GM21825 (cell line): ENCODE results near the gene OBP2A.

ENCODE experiments used
- ATAC-seq: cut with Tn5 transposase; IDR thresholded peaks from one replicate; pipeline ENCODE4 v1.9.1; 2021; ENCODE audit warnings: mild to moderate bottlenecking, moderate library complexity; ENCODE audit not compliant: unreplicated experiment

The OBP2A gene

DNA sequence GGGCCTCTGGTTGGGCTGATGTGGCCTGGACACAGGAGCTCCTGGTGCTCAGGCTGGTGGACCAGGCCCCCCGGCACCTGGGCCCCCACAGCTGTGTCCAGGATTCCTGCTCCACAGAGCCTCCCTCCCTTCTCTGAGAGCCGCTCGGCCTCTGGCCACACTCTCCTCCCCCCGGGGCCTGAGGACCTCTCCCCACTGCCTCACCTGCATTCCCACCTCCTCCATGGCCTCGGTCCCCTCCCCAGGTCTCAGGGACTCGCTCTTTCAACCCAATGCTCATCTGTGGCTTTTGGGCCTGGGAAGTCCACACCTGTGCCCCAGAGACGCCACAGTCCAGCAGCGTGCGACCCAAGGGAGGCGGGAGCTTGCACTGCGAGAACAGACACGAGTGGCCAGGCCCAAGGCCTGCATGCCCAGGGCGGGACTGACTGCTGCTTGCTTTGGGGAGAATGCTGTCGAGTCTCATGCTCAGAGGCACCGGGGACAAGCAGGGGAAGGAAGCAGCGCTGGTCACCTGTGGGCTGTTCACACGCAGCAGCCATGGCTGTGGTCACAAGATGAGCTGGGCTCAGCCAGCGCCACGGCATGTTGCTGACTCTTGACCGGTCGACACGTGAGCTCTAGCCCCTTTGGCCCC lies 30.2 kb downstream of the OBP2A start:
- ATAC-seq = no peak

DNA sequence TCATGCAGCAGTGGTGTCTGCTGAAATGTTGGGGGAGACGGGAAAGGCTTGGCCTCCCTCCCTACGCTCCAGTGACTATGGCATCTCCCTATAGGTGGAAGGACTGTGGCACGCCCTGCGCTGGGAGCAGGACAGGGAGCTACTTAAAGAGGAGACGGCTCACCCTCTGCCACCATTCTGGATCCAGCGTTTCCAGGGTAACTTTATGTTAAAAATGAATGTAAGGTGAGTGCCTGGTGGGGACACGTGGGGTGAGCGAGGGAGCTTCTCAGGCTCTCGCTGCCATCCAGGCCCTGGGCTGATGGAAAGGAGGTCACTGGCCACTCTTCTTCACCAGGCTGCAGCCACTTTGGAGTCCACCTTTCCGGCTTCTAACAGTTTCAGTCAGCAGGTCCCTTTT lies 31.3 kb downstream of the OBP2A start:
- no peak for ATAC-seq

DNA sequence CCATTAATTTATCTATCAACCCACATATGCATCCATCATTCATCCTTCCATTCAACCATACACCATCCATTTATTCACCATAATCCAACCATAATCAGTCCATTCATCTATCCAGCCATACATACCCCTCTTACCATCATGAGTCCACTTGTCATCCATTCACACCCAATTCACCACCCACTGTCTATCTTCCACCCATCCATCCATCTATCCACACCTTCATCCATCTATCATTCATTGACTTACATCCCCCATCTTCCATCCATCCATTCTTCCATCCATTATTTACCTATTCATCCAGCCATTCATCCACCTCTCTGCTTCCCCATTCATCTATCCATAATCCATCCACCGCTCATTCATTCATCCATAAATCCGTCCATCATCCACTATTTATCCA lies 33.4 kb downstream of the OBP2A start:
- no peak for ATAC-seq

DNA sequence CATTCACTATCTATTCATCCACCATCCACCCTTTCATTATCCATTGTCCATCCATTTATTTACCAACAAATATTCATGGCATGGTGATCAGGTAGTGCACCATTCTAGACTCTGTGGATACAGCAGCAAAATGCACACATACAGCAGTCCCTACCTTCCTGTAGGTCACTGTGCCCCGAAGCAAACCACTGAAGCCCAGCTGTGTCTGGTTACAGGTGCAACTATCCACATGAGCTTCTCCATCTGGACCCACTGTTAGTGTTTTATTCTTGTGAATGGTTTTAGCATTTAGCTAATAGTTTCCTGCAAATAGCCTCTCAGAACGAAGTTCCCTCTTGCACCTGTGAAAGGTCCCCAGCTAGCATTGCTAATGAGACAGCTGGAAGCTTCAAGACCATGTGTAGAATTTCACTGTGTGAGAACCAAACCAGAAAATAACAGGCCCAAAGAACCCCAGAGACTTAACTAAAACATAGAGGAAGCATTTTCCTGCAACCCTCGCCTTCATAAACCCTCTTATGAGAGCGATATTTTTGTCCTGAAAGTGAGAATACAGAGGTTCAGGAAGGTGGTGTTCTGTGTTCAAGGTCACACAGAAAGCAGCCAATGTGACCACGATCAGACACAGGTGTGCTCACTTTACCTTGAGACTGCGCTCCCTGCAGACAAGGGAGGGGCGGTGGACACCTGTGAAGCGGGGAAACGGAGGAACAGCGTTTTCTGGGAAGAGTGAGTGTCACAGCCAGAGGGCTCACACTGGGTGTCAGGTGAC lies 34.1 kb downstream of the OBP2A start:
- ATAC-seq = no peak

DNA sequence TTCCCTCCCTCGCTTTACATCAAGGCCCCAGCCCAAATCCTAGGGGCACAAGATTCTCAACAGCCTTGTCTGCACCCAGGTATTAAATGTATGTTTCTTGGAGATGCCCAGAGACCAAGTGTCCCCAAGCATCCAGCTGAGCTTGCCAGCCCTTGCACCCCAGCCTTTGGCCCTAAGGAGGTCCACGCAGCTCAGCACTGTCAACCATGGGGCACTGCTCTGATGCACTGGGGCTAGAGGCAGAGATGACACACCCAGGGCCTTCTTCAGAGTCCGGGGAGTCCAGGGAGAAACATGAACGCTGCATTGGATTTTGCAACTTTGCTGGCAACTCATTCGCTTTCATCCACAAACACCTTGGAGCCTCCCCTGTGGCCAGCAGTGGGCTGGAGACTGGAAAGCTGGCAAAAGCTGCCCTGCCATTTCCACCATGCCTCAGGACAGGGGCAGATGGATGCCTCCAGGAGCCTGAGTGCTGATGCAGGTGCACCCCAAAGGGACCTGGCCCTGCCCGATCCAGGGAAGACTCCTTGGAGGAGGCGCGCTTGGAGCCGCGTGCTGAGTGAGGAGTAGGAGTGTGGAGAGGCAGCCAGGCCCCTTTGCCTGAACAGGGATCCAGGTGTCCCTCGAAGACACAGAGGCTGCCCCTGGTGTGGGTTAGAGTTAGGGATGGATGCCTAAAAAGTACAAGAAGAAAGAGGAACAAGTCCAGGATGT lies 34.9 kb downstream of the OBP2A start:
- no peak for ATAC-seq

DNA sequence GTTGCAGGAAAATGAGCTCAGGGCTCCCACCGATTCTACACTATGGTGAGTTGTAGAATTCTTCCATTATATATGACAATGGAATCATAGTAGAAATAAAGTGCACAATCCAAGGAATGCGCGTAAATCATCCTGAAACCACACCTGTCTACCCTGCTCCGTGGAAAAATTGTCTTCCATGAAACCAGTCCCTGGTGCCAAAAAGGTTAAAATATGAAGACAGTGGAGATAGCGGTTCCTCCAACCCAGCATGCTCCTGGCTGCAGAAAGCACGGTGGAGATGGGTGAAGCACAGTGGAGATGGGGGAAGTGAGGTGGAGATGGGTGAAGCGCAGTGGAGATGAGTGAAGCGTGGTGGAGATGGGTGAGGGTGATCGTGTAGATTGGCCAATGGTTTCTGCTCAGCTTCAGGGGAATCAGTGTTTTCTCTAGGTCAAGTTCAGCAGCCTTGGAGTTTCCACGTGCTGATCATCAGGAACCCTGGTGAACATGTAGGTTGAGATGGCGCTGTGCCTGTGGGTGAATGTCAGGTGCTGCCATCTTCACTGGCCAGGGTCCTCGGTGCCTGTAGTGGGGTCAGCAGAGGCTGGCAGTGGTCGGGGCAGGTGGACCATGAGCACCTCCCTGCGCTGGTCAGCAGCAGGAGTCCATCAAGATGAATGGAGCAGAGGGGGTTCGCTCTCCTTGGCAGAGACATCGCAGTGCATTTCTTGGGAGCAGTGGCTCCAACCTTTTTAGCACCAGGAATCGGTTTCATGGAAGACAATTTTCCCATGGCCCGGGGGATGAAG lies 35.9 kb downstream of the OBP2A start:
- ATAC-seq = no peak

DNA sequence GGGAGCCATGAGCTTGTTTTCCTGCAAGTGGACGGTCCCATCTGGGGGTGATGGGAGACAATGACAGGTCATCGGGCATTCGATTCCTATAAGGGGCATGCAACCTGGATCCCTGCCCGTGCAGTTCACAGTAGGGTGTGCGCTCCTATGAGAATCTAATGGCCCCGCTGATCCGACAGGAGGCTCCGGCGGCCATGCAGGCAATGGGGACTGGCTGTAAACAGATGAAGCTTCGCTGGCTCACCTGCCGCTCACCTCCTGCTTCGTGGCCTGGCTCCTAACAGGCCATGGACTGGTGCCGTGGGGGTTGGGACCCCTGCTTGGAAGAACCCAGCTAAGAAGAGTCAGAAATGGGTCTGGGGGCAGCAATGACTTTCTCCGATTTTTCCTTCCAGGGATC lies 36.6 kb downstream of the OBP2A start:
- no peak for ATAC-seq

DNA sequence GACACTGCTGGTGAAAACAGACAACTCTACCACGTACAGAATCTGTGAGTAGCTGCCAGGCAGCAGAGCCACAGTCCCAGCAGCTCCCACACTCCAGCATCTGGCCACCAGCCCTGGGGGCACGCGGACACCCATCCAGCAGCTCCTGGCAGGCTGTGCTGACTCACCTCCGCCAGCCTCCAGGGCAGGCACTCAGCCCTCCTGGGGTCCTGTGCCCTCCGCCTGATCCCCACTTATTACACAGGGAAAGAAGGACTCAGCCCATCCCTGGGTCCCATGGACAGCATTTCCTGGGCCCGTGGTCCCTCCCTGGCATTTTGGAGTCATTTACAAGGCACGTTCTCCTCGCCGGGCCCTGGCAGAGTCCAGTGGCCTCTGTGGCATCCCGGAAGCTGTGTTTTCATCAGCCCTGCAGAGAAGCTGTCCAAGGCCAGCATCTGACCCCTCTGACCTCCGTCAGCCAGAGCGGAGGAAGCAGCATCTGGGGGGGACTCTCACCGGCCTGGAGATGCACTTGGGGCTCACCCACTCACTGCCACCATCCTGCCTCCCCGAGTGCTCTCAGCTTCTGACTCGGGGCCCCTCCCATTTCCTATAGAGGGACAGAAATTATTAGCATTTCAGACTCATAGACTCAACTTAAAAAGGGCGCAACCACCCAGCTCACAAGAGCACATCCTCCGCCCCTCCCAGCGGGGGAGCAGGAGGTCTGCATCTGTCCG lies 37.2 kb downstream of the OBP2A start:
- no peak for ATAC-seq

DNA sequence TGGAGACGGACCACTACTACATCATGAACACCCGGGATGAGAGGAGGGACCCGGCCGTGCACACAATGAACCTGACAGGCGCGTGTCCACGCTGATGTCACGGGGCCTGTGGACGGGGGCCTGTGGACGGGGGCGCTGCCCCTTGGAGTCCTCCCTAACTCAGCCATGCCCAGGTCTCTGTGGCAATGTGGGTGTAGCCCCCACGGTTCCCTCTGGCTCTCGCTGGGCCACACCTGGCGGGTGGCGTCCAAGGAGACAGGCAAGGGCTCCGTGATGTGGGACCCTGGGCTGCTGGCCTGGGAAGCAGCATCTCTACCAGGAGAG lies 37.7 kb downstream of the OBP2A start:
- ATAC-seq = no peak

DNA sequence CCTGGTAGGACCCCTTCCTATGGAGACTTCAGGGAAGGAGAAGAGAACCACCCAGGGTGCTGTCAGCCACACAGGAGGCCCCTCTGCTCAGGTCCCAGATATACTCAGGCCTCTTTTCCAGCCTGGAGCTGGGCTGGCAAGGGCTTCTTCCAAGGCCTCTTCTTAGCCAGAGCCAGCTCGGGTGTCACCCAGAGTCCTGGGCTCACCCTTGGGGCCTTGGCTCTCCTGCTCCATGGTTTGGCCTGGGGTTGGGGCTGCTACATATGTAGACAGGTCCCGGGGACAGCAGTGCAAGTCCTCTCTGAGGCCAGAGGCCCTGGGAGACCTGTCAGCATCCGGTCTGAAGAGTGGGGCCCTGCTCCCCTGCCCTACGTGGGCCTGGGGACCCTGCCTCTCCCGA lies 38.4 kb downstream of the OBP2A start:
- no peak for ATAC-seq

DNA sequence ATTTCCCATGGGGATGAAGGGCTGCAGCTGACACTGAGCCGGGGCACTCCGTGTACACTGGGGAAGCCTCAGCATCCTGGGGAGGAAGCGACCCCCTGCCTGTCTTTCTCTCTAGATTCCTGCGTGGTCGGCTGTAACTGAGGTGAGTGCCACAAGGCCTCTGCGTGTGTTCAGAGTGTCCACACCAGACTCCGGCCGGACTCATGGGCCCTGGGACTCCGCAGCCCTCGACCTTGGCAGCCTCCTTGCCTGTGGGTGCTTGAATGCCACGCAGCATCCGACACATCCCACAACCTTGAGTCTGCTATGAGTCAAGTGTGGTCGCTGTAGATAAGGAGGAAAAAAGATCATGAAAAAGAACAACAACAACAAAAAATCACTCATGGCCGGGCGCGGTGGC lies 39.0 kb downstream of the OBP2A start:
- no peak for ATAC-seq

DNA sequence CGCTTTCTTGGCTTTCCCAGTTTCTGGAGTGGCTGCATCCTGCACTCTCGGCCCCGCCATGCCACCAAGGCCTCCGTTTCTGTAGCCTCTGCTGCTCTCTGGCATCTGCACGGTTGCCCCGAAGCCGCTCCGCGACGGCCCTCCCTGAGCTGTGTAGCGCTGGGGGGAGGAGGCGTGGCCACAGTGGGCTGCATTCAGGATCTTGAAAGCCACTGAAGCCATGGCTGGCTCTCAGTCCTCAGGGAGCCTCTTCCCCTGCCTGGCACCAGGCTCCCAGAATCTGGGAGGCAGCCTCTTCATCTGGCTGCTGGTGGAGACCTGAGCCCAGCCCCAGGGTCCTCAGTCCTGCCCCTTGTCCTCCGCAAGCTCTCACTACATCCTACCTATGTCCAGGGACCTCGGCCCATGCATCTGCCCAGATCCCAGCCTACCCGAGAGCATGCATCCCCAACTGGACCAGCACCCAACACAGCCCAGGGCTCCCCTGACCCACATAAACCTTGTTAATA lies 40.7 kb downstream of the OBP2A start:
- no peak for ATAC-seq

DNA sequence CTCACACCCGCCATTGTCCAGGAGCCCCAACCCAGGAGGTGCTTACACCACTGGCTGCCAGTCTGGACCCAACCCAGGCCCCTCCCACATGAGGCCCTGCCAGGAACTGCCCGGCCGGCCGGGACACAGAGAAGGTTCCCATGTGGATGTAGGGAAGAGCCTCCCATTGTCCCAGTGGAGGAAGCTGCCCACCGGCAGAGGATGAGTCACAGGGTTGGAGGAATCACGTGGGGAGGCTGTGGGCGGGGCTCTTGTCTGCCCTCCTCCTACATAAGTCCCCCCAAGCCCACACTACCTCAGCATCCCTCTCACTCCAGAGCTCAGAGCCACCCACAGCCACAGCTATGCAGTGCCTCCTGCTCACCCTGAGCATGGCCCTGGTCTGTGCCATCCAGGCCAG lies 41.7 kb downstream of the OBP2A start:
- ATAC-seq = no peak

DNA sequence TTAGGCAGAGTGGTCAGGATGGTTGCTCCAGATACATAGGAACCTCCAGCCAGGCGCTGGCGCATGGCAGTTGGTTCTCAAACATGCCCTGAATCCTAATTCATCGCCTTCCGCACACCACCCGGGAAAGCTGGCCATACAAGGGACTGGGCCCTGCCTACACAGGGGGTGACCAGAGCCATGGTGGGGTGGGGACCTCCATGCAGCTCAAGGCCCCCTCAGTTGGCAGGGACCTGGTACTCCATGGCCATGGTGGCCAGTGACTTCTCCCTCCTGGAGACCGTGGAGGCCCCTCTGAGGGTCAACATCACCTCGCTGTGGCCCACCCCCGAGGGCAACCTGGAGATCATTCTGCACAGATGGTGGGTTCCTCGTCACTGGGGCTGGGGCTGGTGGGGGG lies 42.4 kb downstream of the OBP2A start:
- no peak for ATAC-seq

DNA sequence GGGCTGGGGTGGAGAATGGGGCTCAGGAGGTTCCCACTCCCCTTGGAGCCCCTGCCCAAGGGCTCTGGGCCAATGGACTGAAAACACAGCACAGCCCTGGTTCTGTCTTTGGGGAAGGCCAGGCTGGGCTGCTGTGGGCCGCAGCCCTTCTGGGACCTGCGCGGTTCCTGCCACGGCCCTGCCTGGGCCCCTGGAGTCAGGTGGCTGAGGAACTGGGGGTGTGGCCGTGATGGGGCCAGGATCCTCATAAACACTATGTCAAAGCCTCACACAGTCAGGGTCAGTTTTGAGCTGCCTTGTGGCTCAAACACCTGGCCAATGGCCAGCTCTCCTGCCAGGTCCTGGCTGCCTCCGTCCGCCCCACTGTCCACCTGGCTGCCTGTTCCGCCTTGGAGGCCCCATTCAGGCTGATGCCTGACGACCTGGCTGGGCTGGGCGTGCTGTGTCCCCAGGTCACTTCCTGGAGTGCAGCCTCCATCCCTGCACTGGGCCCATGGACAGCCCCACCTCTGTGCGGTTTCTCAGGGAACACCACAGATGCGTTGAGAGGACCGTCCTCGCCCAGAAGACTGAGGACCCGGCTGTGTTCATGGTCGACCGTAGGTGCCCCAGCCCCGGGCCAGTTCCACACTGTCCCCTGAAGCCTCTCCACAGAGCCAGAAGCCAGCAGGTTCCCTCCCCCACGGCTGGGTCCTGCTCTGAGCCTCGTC lies 43.1 kb downstream of the OBP2A start:
- ATAC-seq = no peak

DNA sequence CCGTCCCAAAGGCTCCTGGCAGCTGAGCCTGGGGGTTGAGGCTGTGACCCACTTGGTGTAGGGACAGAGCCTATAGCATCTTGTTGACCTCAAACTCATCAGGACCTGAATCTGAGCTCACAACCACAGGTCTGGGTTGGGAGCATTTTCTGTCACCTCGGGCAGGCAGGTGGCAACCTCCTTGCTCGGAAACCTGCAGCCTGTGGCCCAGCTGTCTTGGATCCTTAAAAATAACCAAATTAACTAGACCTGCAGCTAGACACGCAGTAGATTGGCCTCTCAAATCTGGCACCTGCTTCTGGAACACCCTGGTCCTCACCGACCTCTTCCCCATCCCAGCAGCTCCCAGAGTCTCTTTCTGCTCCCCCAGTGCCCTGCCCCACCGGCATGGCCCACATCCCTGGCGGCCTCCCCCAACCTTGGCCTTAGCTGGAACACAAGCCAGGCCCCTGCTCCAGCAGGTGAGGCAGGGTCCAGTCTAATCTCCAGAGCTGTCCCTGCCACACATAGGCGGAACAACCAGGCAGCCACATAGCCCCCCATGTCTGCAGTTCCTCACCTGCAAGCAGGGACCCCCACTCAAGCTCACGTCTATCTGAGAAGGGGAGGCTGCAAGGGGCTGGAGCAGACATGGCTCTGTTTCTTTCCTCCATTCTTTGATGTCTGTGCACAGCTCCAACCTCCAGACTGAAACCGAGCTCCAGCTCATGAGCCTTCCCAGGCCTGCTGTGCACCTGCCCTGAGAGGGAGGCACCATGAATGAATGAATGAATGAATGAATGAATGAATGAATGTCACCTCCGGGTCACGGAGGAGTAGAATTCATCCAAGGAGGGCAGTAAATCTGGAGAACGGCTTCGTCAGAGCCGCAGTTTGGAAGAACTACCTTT lies 43.9 kb downstream of the OBP2A start:
- no peak for ATAC-seq

DNA sequence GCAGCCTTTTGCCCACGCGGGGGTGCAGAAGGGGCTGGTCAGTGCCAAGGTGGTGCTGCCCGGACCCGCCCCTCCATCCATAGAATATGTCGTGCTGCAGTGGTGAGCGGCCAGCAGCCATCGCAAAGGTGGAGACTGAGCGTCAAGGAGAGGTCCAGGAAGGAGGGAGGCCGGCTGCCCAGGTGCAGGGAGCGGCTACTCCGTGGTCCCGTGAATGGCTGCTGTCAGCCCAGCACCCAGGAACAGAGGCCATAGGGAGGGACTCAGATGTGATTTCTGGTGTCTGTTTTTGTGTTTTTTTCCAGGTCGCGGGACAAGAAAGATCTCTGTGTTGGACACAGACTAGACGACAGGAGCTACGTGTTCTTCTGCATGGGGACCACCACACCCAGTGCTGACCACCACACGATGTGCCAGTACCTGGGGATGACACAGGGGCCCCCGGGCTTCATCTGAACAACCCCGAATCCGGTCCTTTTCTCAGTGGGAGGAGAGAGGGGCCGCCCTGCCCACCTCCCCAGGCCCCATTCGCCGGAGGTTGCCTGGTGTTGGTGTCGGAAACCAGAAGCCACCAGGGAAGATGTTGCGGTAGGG lies 44.7 kb downstream of the OBP2A start:
- no peak for ATAC-seq

DNA sequence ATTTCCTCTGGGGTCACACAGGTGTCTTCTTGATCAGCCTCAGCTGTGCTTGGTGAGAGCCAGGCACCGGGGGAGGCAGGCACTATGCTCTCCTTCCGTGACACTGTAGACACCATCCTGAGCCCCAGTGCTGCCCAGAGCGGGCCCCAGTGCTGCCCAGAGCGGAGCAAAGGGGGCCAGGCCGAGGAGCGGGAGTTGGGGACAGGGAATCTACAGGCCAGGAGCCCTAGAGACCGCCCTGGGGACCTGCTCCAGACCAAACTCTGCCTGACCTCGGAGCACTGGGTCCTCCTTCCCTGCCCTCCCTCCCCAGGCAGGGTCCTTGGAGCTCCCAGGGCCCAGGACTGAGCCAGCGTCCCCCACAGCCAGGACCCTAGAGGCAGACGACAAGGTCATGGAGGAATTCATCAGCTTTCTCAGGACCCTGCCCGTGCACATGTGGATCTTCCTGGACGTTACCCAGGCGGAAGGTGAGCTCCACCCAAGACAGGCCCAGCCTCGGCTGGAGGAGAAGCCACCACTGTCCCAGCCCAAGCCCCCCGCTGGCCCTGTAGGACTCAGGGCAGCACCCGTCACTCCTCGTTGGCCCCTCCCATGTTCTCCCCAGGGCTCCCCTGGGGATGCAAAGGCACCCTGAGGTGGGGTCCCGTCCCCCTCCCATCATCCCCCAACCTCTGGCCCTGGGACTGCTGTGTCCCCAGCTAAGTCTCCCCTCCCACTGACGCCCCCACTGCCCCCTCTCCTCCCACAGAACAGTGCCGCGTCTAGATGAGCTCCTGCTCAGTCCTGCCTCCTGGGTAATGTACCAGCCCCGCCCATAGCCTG lies 45.8 kb downstream of the OBP2A start:
- no peak for ATAC-seq
